Measurements from ENCODE around the gene MRPS23.

The MRPS23 gene

DNA sequence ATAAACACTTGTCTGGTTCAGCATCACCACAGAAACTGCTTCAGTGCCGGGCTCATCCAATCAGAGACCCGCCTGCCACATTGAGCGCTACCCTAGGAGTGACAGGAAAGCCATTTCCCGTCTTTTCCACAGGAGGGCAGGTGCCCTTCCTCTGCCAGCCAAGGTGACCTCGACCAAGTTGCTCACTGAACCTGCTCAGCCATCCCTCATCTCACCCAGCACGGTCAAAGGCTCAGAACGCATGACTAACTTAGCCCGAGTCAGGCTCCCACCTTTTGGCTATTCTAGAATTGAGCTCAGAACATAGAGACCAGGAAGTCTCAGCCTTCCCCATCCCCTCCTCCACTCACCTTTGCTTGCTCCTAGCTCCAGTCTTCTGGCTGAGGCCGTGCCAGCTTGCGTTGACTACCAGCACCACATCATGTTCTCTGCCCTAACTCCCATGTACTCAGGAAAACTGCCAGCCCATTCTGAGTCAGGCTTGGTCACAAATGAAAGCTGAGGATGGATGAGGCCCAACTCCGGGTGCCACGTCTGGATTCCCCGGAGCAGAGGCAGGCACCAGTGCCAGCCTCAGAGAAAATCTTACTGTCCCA is 15.6 kb downstream of the MRPS23 start:
- Histone ChIP-seq H3K27me3 (no peaks in the 10 kb centered on the region), H3K9me3 (no peaks in the 10 kb centered on the region), H3K27ac (no peak overlapping the region), H3K4me1 (ENCODE audit: control insufficient read depth in 1 of 2, insufficient read depth in 1 of 2, low read depth in 1 of 2, low read length in 1 of 2) (peaks cover 13 to 14% of the 10 kb centered on the region in 2 experiments), H3K36me3 (peaks cover 10% of the 10 kb centered on the region), H3K4me3 (ENCODE audit: low read depth in 1 of 2, low read length in 1 of 2) (no peak overlapping the region)
- TF ChIP-seq, protein P1, sequence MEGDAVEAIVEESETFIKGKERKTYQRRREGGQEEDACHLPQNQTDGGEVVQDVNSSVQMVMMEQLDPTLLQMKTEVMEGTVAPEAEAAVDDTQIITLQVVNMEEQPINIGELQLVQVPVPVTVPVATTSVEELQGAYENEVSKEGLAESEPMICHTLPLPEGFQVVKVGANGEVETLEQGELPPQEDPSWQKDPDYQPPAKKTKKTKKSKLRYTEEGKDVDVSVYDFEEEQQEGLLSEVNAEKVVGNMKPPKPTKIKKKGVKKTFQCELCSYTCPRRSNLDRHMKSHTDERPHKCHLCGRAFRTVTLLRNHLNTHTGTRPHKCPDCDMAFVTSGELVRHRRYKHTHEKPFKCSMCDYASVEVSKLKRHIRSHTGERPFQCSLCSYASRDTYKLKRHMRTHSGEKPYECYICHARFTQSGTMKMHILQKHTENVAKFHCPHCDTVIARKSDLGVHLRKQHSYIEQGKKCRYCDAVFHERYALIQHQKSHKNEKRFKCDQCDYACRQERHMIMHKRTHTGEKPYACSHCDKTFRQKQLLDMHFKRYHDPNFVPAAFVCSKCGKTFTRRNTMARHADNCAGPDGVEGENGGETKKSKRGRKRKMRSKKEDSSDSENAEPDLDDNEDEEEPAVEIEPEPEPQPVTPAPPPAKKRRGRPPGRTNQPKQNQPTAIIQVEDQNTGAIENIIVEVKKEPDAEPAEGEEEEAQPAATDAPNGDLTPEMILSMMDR (IDR thresholded peaks at IDR 0.05): no peak

DNA sequence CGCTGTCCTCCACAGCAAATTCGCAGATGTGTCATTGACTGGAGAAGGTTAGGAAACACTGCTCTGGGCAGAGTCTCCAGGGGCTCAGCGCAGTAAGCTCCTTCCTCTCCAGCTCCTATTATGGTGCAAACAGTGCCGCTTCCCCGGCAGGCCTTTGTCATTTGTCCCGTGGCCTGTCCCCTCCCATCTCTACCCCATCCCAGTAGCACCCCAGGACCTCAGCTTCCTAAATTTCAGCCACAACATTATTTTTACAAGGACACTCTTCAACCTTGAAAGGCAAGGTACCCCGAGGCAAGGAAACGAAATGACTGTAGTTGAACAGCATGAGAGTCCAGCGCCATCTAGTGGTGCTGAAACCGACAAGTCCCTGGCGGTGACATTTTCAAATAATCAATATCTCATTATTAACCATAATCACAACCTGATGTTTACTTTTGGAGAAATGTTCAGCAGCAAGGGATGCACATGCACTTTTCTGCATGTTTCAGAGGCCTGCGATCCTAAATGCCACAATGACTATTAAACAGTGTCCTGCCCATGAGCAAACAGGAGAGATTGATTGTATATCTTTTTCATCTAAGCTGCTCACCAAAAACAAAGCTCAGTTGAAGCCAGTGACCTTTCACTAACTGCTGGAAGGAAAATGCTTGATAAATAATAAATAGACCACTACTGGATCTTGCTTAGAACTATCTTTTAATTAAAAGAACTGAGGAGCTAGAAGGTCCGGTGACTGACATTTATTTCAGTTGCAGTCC is 16.5 kb downstream of the MRPS23 start:
- peaks cover 13 to 14% of the 10 kb centered on the region in 2 experiments for H3K4me1 ChIP-seq (ENCODE audit: control insufficient read depth in 1 of 2, insufficient read depth in 1 of 2, low read depth in 1 of 2, low read length in 1 of 2)
- H3K36me3 ChIP-seq: peaks cover 1% of the 10 kb centered on the region
- H3K9me3 ChIP-seq: no peaks in the 10 kb centered on the region
- peak overlapping the region; percentile 49 for H3K27ac ChIP-seq
- peak overlapping the region; percentile 59 to 66 for H3K4me3 ChIP-seq (ENCODE audit: low read depth in 1 of 2, low read length in 1 of 2)
- H3K27me3 ChIP-seq: no peaks in the 10 kb centered on the region
- TF ChIP-seq, protein P1 (IDR thresholded peaks at IDR 0.05): peak; percentile 73

DNA sequence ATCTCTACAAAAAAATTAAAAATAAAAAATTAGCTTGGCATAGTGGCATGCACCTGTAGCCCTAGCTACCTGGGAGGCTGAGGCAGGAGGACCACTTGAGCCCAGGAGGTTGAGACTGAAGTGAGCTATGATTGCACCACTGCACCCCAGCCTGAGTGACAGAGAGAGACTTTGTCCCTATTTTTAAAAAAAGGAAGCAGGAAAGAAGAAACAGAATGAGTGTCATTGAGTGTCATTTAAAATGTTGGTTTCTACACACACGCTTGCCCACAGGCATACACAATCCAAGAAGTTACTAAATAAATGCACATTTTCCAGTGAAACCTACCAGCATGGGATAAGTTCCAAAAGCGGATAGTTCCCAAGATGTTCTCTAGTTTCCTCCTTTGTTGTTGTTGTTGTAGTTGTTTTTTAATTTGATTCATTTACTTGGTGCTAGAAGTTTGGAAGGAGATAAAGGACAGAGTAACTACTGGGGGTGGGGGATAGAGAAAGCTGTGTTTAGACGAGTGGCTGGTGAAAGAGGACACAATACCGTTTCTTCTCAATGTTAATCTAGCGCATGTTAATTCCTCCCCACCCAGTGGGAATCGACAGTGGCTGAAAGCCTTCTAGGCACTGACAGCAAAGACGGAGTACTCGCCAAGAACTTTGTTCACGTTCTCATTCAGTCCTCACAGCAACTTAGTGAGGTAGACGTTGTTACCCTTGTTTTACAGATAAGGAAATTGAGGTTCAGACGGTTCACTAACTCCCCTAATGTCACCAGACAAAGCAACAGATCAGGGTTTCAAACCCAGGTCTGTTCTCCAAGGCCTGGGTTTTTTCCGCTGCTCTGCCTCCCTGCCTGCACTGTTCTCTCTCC is 17.3 kb downstream of the MRPS23 start:
- TF ChIP-seq, protein P1 (IDR thresholded peaks at IDR 0.05): no peak
- H3K27ac ChIP-seq: peak overlapping the region; percentile 49
- H3K4me3 ChIP-seq (ENCODE audit: low read depth in 1 of 2, low read length in 1 of 2): peak overlapping the region; percentile 59 to 66
- H3K36me3 ChIP-seq: no peaks in the 10 kb centered on the region
- H3K27me3 ChIP-seq: no peaks in the 10 kb centered on the region
- H3K4me1 ChIP-seq (ENCODE audit: control insufficient read depth in 1 of 2, insufficient read depth in 1 of 2, low read depth in 1 of 2, low read length in 1 of 2): peaks cover 13 to 14% of the 10 kb centered on the region in 2 experiments
- no peaks in the 10 kb centered on the region for H3K9me3 ChIP-seq

DNA sequence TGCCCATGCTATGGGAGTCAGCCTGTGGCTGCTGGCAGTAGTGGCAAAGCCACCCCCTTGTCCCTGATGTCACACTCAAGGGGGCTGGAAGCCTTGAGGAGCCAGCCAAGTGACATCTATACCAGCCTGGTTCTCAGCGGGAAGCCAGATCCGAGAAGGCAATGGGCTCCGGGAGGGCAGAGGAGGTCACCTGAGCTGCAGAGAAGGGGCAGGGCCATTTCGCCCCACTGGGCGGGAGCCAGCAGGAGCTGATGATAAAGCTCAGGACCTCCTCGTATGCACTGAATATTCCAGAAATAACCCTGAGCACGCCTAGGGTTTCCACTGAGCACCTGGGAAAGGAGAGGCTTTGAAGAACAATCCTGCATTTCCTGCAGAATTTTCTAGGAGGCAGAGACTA is 19.0 kb downstream of the MRPS23 start:
- H3K27ac ChIP-seq: no peak overlapping the region
- TF ChIP-seq, protein P1 (IDR thresholded peaks at IDR 0.05): no peak
- no peaks in the 10 kb centered on the region for H3K36me3 ChIP-seq
- no peaks in the 10 kb centered on the region for H3K27me3 ChIP-seq
- H3K4me3 ChIP-seq (ENCODE audit: low read depth in 1 of 2, low read length in 1 of 2): no peak overlapping the region
- H3K4me1 ChIP-seq (ENCODE audit: control insufficient read depth in 1 of 2, insufficient read depth in 1 of 2, low read depth in 1 of 2, low read length in 1 of 2): peaks cover 13 to 14% of the 10 kb centered on the region in 2 experiments
- H3K9me3 ChIP-seq: no peaks in the 10 kb centered on the region

DNA sequence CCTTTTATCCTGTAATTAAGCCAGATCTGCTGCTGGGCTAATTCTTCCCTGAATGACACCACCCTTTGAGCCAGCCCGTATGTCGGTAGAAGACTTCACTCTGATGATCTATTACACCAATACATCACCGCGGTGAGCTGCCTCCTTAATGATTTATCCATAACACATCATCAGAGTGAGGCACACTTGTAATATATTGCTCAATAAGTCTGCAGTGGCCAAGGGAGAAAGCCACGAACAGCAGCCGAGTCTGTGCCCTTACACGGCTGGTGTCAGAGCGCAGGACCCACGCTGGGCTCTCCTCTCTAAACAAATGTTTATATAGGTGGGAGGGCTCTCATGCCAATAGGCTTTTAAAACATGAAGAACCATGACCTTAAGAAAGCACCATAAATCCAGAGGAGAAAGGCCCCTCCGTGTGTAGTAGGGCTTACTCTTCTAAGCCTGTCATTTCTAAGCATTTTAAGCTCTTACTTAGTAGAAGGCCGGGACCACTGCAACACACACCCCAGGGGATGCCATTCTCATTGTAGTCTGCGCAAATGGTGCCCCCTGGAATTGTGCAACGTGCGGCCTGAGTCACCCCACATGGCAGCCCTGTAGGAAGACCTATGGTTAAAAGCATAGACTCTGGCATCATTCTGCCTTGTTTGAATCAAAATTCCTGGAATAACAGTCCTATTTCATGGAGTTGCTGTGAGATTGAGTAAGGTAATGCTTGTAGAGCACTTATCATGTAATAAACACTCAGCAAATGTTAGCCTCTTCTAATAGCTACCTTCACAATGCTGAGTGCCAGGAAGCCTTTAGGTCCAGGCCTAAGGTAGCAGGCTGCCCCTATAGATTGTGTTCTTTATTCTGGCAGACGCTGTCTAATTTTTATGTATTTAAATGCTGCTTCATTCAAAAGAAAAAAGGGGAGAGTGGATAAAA is 26.1 kb downstream of the MRPS23 start:
- H3K4me1 ChIP-seq (ENCODE audit: control insufficient read depth in 1 of 2, insufficient read depth in 1 of 2, low read depth in 1 of 2, low read length in 1 of 2): no peaks in the 10 kb centered on the region
- no peaks in the 10 kb centered on the region for H3K27me3 ChIP-seq

More for the DNA sequence above, 26.1 kb downstream of the MRPS23 start:
- TF ChIP-seq, protein P1 (IDR thresholded peaks at IDR 0.05): no peak
- Histone ChIP-seq H3K4me3 (ENCODE audit: low read depth in 1 of 2, low read length in 1 of 2) (no peak overlapping the region), H3K36me3 (no peaks in the 10 kb centered on the region), H3K27ac (no peak overlapping the region), H3K9me3 (no peaks in the 10 kb centered on the region)
